Stomach (tissue), 9 donors: ENCODE results near the gene PSD4. TPM values are rescaled to one million over a fixed set of nuclear protein-coding genes. Genes with fewer than 3 reads are reported as not detected.

Source experiments
- DNase-seq, 2 donors: peaks; one replicate each; pipeline versions ENCODE4 v3.0.0 to v3.0.0-alpha.2; 2013 to 2019
- H3K27ac ChIP-seq, 5 donors: fragments of 200-600 bp in 4 of 5; sonication (generic) in 4 of 5; one replicate each; pipeline ENCODE4 v1.5.1; 2013 to 2019; ENCODE audit warnings: mild to moderate bottlenecking in 1 of 5, moderate library complexity in 1 of 5
- H3K27me3 ChIP-seq, 3 donors: fragments of 200-600 bp; sonication (generic); one replicate each; pipeline ENCODE4 v1.5.1; 2017 to 2019; ENCODE audit warnings: mixed run types in 1 of 3
- H3K36me3 ChIP-seq, 4 donors: fragments of 200-600 bp; sonication (generic); 1 replicate in 3 of 4; 2 replicates in 1 of 4; pipeline ENCODE4 v1.5.1; 2016 to 2019
- H3K4me1 ChIP-seq, 4 donors: fragments of 200-600 bp; sonication (generic); one replicate each; pipeline ENCODE4 v1.5.1; 2016 to 2019
- H3K4me3 ChIP-seq, 4 donors: fragments of 200-600 bp; sonication (generic) in 3 of 4; one replicate each; pipeline ENCODE4 v1.5.1; 2016 to 2019; ENCODE audit warnings: mild to moderate bottlenecking in 1 of 4
- H3K9me3 ChIP-seq, 4 donors: fragments of 200-600 bp; sonication (generic); one replicate each; pipeline ENCODE4 v1.5.1; 2016 to 2019
- EP300 ChIP-seq: sonication (generic); formaldehyde crosslinking; IDR thresholded peaks from one replicate; pipeline ENCODE4 v1.6.1; 2017; ENCODE audit warnings: antibody characterized with exemption
- POLR2A ChIP-seq, 4 donors: fragments of 450-650 bp; IDR thresholded peaks; one replicate each; pipeline ENCODE4 v1.6.1; 2016; ENCODE audit warnings: antibody characterized with exemption in 4 of 4, control low read depth in 2 of 4, mild to moderate bottlenecking in 1 of 4, moderate library complexity in 1 of 4
- POLR2AphosphoS5 ChIP-seq, 3 donors: sonication (generic); formaldehyde crosslinking; IDR thresholded peaks; one replicate each; pipeline ENCODE4 v1.6.1; 2016; ENCODE audit warnings: antibody characterized with exemption in 3 of 3
- WGBS, 5 donors: extraction: QIAGEN DNeasy Blood & Tissue Kit in 3 of 5; methylation state at CpG; one replicate each; pipeline versions ENCODE4 v1.1.5 to v1.1.7; 2013 to 2018; 5-methylcytosine and 5-hydroxymethylcytosine counted together
- intact Hi-C: fragments of 100-400 bp; cut with DNase I; formaldehyde crosslinking; loops from one replicate; pipeline ENCODE4 v1.15.1; 2023; ENCODE audit warnings: low total_unique reads
- polyA plus RNA-seq, 3 donors: library from polyadenylated mRNA; stranded (reverse); fragments of 200-250 nt; gene quantifications; one replicate each; pipeline ENCODE4 v1.2.3, GENCODE V29; 2013
- total RNA-seq, 5 donors: library from RNA; depleted of rRNA; stranded (reverse); fragments of >200 nt; gene quantifications; one replicate each; pipeline versions ENCODE4 v1.1.0 to v1.2.3, GENCODE V29; 2014 to 2016
- TF ChIP-seq, protein P1 (sequence below), 7 experiments: fragments of 450-650 bp in 4 of 7; fragments of 200-600 bp in 3 of 7; sonication (generic) in 3 of 7; IDR thresholded peaks; one replicate each; pipeline ENCODE4 v1.5.1; 2016 to 2019; ENCODE audit warnings: antibody characterized with exemption in 7 of 7, control low read depth in 2 of 7, mild to moderate bottlenecking in 1 of 7
- donor health status: healthy with polysubstance abuse.
- donor health status: Bipolar disorder and iron deficiency.
- donor health status: healthy.

PSD4 gene
- total and polyA plus RNA-seq, 8 donors, result 19.9 to 146 (median 36.4) TPM

DNA sequence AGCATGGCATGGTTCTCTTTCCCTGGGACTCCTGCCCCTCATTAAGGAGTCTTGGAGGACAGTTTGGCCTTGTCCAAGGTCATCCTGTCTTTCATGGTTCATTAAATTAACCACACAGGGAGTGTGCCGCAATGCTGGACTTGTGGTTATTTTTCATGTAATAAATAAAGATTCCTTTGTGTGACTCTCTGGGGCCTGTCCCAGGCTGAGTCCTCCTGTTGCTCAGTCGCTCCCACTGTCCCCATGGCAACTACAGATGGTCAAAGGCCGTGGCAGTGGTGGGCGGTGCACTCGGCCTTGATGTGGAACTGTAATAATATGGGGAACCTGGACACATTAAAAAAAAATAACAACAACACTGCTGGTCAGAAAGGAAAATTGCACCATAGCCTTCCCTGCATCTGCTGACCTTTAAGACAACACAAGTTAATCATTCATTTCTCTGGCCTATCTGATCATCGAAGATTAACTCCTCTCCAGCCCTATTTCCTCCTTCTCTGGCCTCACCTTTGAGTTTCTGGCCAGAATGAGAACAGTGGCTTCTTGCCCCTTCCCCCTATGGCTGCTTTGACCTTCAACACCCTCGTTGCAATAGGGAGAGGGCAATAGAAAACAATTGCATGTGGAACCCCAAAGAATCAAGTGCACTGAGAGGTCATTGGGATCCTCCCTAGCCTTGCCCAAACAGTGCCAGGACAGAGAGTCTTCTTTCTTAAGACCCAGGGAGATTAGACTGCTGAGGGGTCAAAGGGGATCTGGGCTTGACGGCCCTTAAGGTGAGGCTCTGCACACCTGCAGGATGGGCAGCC lies 44.7 kb downstream of the PSD4 start:
- no peaks in the 10 kb centered on the region for H3K9me3 ChIP-seq
- H3K4me1 ChIP-seq, result peaks cover 36 to 49% (median 46%) of the 10 kb centered on the region in 4 donors
- H3K27ac ChIP-seq, result peak overlapping the region in 4 of 5 donors; percentile 78 to 91 (median 80)
- H3K4me3 ChIP-seq, result no peak overlapping the region
- no peak for TF ChIP-seq EP300
- TF ChIP-seq POLR2A (IDR thresholded peaks at IDR 0.05), result no peak
- no peak for TF ChIP-seq POLR2AphosphoS5 (IDR thresholded peaks at IDR 0.05)
- TF ChIP-seq, protein P1, sequence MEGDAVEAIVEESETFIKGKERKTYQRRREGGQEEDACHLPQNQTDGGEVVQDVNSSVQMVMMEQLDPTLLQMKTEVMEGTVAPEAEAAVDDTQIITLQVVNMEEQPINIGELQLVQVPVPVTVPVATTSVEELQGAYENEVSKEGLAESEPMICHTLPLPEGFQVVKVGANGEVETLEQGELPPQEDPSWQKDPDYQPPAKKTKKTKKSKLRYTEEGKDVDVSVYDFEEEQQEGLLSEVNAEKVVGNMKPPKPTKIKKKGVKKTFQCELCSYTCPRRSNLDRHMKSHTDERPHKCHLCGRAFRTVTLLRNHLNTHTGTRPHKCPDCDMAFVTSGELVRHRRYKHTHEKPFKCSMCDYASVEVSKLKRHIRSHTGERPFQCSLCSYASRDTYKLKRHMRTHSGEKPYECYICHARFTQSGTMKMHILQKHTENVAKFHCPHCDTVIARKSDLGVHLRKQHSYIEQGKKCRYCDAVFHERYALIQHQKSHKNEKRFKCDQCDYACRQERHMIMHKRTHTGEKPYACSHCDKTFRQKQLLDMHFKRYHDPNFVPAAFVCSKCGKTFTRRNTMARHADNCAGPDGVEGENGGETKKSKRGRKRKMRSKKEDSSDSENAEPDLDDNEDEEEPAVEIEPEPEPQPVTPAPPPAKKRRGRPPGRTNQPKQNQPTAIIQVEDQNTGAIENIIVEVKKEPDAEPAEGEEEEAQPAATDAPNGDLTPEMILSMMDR (IDR thresholded peaks at IDR 0.05), result no peak
- H3K36me3 ChIP-seq, result no peaks in the 10 kb centered on the region
- WGBS, 5 donors, result 55 to 68% (median 61%) methylated on average over 8 of the region's 8 CpGs
- peak in 1 of 2 donors; percentile 79 for DNase-seq
- intact Hi-C loops, result no loop called here
- no peaks in the 10 kb centered on the region for H3K27me3 ChIP-seq

DNA sequence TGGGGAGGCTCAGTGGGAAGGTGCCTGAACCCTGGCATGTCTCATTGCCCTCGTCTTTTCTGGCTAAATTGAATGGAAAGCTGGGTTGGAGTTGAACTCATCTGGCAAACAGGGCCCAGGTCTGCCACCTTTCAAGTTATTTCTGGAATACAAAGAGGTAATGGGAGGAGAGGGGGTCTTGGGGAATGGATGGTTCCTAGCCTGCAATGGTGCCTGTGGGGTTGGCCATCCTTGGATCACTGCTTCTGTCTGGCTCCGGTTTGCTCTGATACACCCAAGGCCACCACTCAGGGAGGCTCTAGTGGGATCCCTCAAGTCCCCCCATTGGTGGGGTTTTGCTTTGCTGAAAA lies 45.3 kb downstream of the PSD4 start:
- H3K27ac ChIP-seq, result peak overlapping the region; percentile 78 to 91 (median 78)
- WGBS, 5 donors, result 81 to 91% (median 86%) methylated on average over 2 of the region's 2 CpGs
- no peaks in the 10 kb centered on the region for H3K9me3 ChIP-seq

DNA sequence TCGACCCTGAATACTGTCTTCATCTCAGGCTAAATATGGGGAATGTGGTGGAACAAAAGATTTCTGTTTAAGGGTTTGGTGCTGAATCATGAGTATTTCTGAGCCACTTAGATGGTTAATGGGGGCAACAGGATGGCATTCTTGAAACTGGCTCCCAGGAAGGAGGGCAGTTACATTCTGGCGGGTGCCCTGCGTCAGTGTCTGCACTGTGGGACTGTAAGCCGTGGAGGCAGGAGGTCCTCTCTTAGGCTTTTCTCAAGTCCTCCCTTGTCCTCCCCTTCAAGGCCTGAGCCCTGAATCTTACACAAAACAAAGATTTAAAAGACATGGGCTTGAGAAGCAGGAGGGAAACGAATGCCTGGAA lies 45.7 kb downstream of the PSD4 start:
- Histone ChIP-seq H3K9me3 (no peaks in the 10 kb centered on the region), H3K27me3 (no peaks in the 10 kb centered on the region), H3K4me1 (peaks cover 36 to 49% (median 46%) of the 10 kb centered on the region in 4 donors), H3K4me3 (no peak overlapping the region), H3K36me3 (no peaks in the 10 kb centered on the region), H3K27ac (peak overlapping the region; percentile 78 to 91 (median 78))
- DNase-seq, result no peak
- TF ChIP-seq POLR2AphosphoS5 (IDR thresholded peaks at IDR 0.05), result no peak
- no peak for TF ChIP-seq POLR2A (IDR thresholded peaks at IDR 0.05)
- TF ChIP-seq, protein P1 (IDR thresholded peaks at IDR 0.05), result no peak
- no peak for TF ChIP-seq EP300
- 68 to 83% (median 76%) methylated on average over 5 of the region's 5 CpGs for WGBS, 5 donors
- intact Hi-C loops, result no loop called here

More for the DNA sequence above, 45.3 kb downstream of the PSD4 start:
- intact Hi-C loops, result no loop called here
- TF ChIP-seq POLR2AphosphoS5 (IDR thresholded peaks at IDR 0.05) (no peak), POLR2A (IDR thresholded peaks at IDR 0.05) (no peak), EP300 (no peak)
- TF ChIP-seq, protein P1 (IDR thresholded peaks at IDR 0.05), result no peak
- peaks cover 36 to 49% (median 46%) of the 10 kb centered on the region in 4 donors for H3K4me1 ChIP-seq
- no peaks in the 10 kb centered on the region for H3K36me3 ChIP-seq
- H3K27me3 ChIP-seq, result no peaks in the 10 kb centered on the region
- H3K4me3 ChIP-seq, result no peak overlapping the region
- no peak for DNase-seq

DNA sequence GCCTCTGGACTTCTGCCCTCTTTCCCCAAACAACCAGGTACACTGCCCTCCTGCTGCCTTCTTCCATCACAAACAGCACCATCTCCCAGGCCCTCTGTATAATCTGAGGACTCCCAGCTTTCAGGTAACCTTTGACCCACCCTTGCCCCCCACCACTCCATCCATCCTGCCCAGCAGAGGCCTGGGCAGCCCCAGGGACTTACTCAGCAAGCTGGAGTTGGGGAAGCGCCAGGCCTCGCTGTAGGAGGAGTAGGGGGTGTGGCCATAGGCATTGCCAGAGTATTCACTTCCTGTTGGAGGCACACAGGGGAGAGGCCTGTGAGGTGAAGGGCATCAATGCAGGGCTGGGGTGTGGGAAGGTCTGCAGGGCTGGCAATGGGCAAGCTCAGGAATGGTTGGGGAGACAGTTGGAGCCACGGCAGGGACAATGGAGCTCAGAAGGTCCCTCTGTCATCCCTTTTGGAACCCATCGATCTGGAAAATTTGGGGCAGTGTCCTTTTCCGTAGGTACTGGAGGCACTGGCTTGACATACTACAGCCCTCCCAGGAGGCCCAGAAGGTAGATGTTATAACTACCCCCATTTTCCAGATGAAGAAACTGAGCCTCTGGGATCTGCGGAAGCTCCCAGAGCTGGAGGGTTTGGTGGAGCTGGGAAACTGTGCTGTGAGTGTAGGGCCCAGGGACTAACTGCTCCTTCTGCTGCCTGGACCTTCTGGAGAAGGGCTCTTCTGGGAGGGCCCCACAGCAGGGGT lies 46.3 kb downstream of the PSD4 start:
- intact Hi-C loops, result no loop called here
- TF ChIP-seq, protein P1 (IDR thresholded peaks at IDR 0.05), result no peak
- TF ChIP-seq POLR2A (IDR thresholded peaks at IDR 0.05), result peak in 1 of 4 donors; percentile 78
- peak in 2 of 3 donors; percentile 89 to 96 for TF ChIP-seq POLR2AphosphoS5 (IDR thresholded peaks at IDR 0.05)
- DNase-seq, result peak; percentile 86 to 95
- Histone ChIP-seq H3K27me3 (no peaks in the 10 kb centered on the region), H3K27ac (peak overlapping the region; percentile 78 to 91 (median 78)), H3K4me1 (peaks cover 36 to 49% (median 46%) of the 10 kb centered on the region in 4 donors), H3K9me3 (no peaks in the 10 kb centered on the region), H3K36me3 (no peaks in the 10 kb centered on the region), H3K4me3 (peak overlapping the region in 1 of 4 donors; percentile 29)
- WGBS, 5 donors, result 35 to 65% (median 47%) methylated on average over 6 of the region's 6 CpGs
